Measurements from ENCODE around the gene MEIOSIN. TPM values are rescaled to one million over a fixed set of nuclear protein-coding genes. Genes with fewer than 3 reads are reported as not detected.

Gene MEIOSIN
- total and polyA plus RNA-seq, 9 of the 15 experiments (the other 6 are each of a cell fraction or from before 2014, with no cell fraction given): 0.06 to 2.0 (median 0.76) TPM

DNA sequence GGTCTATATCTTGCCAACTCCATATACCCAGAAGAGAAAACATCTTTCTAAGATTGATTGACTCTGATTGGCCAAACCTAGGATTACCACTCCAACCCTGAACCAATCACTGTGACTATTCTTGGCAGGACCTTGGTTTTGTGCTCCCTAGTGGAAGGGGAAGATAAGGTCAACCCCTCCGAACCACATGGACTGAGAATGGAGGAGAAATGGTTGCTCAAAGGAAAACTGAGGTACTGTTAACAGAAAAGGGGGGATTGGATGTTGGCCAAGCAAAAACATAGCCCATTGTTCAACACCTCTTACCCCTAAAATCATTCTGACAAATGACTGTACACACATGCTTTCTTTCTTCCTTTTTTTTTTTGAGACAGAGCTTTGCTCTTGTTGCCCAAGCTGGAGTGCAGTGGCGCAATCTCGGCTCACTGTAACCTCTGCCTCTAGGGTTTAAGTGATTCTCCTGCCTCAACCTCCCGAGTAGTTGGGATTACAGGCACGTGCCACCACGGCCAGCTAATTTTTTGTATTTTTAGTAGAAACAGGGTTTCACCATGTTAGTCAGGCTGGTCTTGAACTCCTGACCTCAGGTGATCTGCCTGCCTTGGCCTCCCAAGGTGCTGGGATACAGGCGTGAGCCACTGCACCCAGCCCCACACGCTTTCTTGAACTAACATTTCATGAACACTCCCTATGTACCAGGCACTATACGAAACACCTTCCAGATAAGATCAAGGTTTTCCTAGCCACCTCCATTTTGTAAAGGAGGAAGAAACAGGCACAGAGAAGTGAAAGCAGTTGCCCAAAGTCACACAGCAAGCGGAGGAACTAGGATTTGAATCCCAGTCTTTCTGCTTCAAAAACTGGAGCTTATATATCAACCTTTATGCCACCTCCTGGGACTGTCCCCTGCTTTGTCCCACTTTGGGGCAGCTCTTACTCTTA is 6.5 kb downstream of the MEIOSIN start:
- Histone ChIP-seq H3K9ac (ENCODE audit: insufficient read depth in 1 of 2, low read depth in 2 of 2, low read length in 2 of 2) (peak overlapping the region; percentile 71 to 76; a peak in 3 of 4 replicates), H3K27ac (ENCODE audit: extremely low read depth, low read depth, low read length) (peak overlapping the region; percentile 72), H3K4me3 (peak overlapping the region; percentile 15; the same call in 1 of the 2 replicates), H3K9me3 (replicated peaks; ENCODE audit: control insufficient read depth, insufficient read depth, low read depth, low read length) (no peaks in the 10 kb centered on the region), H4K20me1 (replicated peaks; ENCODE audit: control insufficient read depth, insufficient read depth, low read length) (no peaks in the 10 kb centered on the region), H3K36me3 (ENCODE audit: control insufficient read depth, insufficient read depth, low read length) (no peaks in the 10 kb centered on the region), H3K9me1 (ENCODE audit: control insufficient read depth, insufficient read depth, low read length) (no peaks in the 10 kb centered on the region), H3K27me3 (ENCODE audit: control insufficient read depth in 2 of 2, insufficient read depth in 2 of 2, low read length in 2 of 2) (no peaks in the 10 kb centered on the region), H3K4me2 (ENCODE audit: insufficient read depth, low read length) (peak overlapping the region; percentile 79), H3K79me2 (ENCODE audit: control insufficient read depth, insufficient read depth, low read length) (no peaks in the 10 kb centered on the region), H2AFZ (ENCODE audit: low read depth, low read length) (peak overlapping the region; percentile 84), H3K4me1 (replicated peaks in 1 of 2; ENCODE audit: control insufficient read depth in 2 of 2, insufficient read depth in 2 of 2, low read length in 2 of 2) (peaks cover 14 to 20% of the 10 kb centered on the region in 2 experiments; a peak in 4 of 5 replicates)
- POLR2A ChIA-PET: interaction anchor here (1.2 to 2.1 kb wide), 2 partner anchors 9 to 23 kb away, joined by 6 to 7 read pairs; partner anchors contain the start of gene FBXO46
- TSS peak; percentile 96 for BruUV-seq (replicated peaks)
- intact Hi-C loops (cut with micrococcal nuclease) (no loop called here), in situ Hi-C loops (cut with MboI) (no loop called here)
- WGBS (ENCODE audit: insufficient coverage, low coverage, missing lambda C conversion rate): 29% methylated on average over 8 of the region's 10 CpGs
- peak; percentile 71 to 94 (median 82) for DNase-seq (ENCODE audit: extremely low read depth in 1 of 4, low spot score in 3 of 4)
- CTCF ChIA-PET (ENCODE audit: low intra/inter-chr PET ratio): no interaction called here
- peak; percentile 96 for ATAC-seq
- peak; percentile 95 for FAIRE-seq
- no peak; the same call in 1 of the 2 replicates for TF ChIP-seq TCF3 (CRISPR knock-in tag; IDR thresholded peaks at IDR 0.05)
- TF ChIP-seq MNT (conservative IDR thresholded peaks at IDR 0.05): peak; percentile 61 to 75; a peak in 3 of 4 replicates
- peak; percentile 75; the same call in 1 of the 2 replicates for TF ChIP-seq KAT8 (IDR thresholded peaks at IDR 0.05; ENCODE audit: low read depth)
- TF ChIP-seq MTA2 (IDR thresholded peaks at IDR 0.05; ENCODE audit: low read depth): no peak
- peak; percentile 63 for TF ChIP-seq RBFOX2 (IDR thresholded peaks at IDR 0.05; ENCODE audit: low read depth, low read length)
- no peak for TF ChIP-seq MAFF (IDR thresholded peaks at IDR 0.05; ENCODE audit: low read length)
- peak; percentile 8; the same call in 1 of the 2 replicates for TF ChIP-seq SMARCE1 (IDR thresholded peaks at IDR 0.05)
- peak; percentile 68 for TF ChIP-seq NR2C1 (IDR thresholded peaks at IDR 0.05)
- peak; percentile 79 for TF ChIP-seq NR2C1 (tag; IDR thresholded peaks at IDR 0.05)
- TF ChIP-seq ZNF316 (IDR thresholded peaks at IDR 0.05): no peak; the same call in 1 of the 2 replicates
- TF ChIP-seq BACH1 (tag; IDR thresholded peaks at IDR 0.05): peak; percentile 70
- TF ChIP-seq ZNF668 (CRISPR knock-in tag; IDR thresholded peaks at IDR 0.05): 0 out of 2 replicates have a peak, but pooled peaks have one; percentile 36
- 0 out of 2 replicates have a peak, but pooled peaks have one; percentile 57 for TF ChIP-seq DIDO1 (tag; IDR thresholded peaks at IDR 0.05; ENCODE audit: low read depth)
- peak; percentile 93 for TF ChIP-seq ESRRA (IDR thresholded peaks at IDR 0.05; ENCODE audit: borderline replicate concordance, low read depth)
- TF ChIP-seq CBX1 (IDR thresholded peaks at IDR 0.05; ENCODE audit: low read depth): peak; percentile 55; the same call in 1 of the 2 replicates
- peak in 1 of 2 experiments; percentile 84; a peak in 2 of 4 replicates for TF ChIP-seq ZNF639 (CRISPR knock-in tag; conservative IDR thresholded peaks at IDR 0.05 in 1 of 2, IDR thresholded peaks at IDR 0.05 in 1 of 2)
- TF ChIP-seq NFATC3 (IDR thresholded peaks at IDR 0.05): 0 out of 2 replicates have a peak, but pooled peaks have one; percentile 25
- TF ChIP-seq TAF7 (tag; IDR thresholded peaks at IDR 0.05): peak; percentile 56
- TF ChIP-seq RAD51 (IDR thresholded peaks at IDR 0.05; ENCODE audit: borderline replicate concordance, low read depth): 0 out of 2 replicates have a peak, but pooled peaks have one; percentile 6
- peak; percentile 86 for TF ChIP-seq GATA2 (CRISPR knock-in tag; IDR thresholded peaks at IDR 0.05)
